Epithelial cell of esophagus (primary cell): ENCODE measurements around the gene GPR162.

Experiments
- DNase-seq: peaks from one replicate; pipeline ENCODE4 v3.0.0; 2010; ENCODE audit warnings: low read depth
- H3K4me3 ChIP-seq: 2 replicates; pipeline ENCODE4 v1.5.1; 2011; ENCODE audit warnings: mild to moderate bottlenecking, low read length, control low read depth
- TF ChIP-seq, protein P1 (sequence below): IDR thresholded peaks from 2 replicates; pipeline ENCODE4 v1.5.1; 2011; ENCODE audit warnings: low read depth, mild to moderate bottlenecking, low read length, control low read depth, inconsistent platforms; ENCODE audit not compliant: insufficient read depth; ENCODE audit errors: missing control alignments

The GPR162 gene

DNA sequence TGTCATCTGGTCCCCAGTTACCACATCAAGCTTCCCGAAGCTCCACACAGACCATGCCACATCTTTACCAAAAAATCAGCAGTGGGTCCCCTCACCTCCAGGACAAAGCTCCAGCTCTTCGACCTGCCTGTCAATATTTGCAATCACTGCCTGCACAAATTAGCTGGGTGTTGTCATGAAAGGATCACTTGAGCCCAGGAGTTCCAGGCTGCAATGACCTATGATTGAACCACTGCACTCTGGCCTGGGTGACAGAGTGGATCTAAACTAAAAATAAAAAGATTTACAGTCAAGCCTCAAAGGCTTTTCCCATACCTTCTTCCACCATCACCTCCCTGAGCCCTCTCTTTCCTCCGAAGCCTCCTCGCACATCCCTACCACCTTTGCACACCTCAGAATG lies 25.0 kb upstream of the GPR162 start:
- TF ChIP-seq, protein P1, sequence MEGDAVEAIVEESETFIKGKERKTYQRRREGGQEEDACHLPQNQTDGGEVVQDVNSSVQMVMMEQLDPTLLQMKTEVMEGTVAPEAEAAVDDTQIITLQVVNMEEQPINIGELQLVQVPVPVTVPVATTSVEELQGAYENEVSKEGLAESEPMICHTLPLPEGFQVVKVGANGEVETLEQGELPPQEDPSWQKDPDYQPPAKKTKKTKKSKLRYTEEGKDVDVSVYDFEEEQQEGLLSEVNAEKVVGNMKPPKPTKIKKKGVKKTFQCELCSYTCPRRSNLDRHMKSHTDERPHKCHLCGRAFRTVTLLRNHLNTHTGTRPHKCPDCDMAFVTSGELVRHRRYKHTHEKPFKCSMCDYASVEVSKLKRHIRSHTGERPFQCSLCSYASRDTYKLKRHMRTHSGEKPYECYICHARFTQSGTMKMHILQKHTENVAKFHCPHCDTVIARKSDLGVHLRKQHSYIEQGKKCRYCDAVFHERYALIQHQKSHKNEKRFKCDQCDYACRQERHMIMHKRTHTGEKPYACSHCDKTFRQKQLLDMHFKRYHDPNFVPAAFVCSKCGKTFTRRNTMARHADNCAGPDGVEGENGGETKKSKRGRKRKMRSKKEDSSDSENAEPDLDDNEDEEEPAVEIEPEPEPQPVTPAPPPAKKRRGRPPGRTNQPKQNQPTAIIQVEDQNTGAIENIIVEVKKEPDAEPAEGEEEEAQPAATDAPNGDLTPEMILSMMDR = no peak
- no peak for DNase-seq
- no peak overlapping the region for H3K4me3 ChIP-seq

DNA sequence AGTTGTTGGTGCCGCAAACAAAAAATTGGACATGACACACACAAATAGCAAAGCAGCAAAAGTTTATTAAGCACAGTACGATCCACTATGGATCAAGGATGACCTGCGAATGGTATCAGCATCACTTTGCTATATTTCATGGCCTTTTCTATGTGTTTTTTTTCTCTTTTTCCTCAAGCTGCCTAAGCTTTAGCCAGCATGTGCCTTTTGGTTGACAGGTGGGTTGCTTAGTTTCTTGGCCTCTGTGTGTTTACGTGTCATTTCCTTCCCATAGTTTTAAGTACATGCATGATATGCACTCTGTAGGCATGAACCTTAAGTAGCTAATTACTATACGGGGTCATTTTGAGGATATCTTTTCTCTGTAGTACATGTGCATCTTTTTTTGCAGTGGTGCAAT lies 22.5 kb upstream of the GPR162 start:
- H3K4me3 ChIP-seq = no peak overlapping the region
- DNase-seq = no peak
- TF ChIP-seq, protein P1 = no peak

DNA sequence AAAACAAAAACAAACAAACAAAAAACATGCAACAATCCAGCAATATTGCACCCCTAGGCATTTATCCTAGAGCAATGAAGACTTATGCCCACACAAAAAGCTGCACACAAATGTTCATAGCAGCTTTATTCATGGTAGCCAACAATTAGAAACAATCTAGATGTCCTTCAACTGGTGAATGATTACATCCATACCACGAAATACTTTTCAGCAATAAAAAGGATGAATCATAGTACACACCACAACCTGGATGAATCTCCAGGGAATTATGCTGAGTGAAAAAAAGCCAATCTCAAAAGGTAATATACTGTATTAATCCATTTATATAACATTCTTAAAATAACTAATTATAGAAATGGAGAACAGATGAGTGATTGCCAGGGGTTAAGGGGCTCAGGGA lies 14.5 kb upstream of the GPR162 start:
- TF ChIP-seq, protein P1 = no peak
- DNase-seq = no peak
- no peak overlapping the region for H3K4me3 ChIP-seq

DNA sequence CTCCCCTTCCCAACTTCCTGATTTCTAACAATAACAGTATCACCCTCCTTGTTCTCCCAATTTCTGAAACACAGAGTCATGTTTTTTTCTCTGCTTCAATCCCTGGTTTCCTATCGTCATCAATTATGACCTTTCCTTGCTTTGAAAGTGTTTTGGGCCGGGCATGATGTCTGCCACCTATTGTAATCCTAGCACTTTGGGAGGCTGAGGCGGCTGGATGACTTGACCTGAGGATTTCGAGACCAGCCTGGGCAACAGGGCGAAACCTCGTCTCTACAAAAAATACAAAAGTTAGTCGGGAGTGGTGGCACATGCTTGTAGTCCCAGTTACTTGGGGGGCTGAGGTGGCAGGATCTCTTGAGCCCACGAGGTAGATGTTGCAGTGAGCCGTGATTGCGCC lies 12.6 kb upstream of the GPR162 start:
- no peak overlapping the region for H3K4me3 ChIP-seq
- TF ChIP-seq, protein P1 = no peak
- DNase-seq = no peak

DNA sequence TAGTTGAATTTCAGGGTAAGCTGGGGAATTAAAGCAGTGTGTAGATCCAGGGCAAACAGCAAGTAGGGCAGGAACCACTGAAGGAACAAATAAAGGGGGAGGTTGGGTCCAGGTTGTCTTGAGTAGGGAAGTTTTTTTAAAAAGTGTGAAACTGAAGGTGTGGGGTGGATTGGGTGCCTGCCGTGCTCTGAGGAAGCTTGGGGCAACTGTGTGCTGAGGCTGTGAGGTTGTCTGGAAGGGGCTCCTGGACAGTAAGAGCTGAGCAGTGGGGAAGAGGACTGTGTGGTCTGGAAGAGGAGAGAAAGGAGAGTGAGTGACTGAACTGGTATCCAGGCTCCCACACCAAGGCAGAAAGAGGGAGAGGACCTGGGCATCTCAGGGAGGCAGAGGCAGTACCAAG lies 10.9 kb upstream of the GPR162 start:
- TF ChIP-seq, protein P1 = no peak
- no peak overlapping the region for H3K4me3 ChIP-seq
- no peak for DNase-seq

DNA sequence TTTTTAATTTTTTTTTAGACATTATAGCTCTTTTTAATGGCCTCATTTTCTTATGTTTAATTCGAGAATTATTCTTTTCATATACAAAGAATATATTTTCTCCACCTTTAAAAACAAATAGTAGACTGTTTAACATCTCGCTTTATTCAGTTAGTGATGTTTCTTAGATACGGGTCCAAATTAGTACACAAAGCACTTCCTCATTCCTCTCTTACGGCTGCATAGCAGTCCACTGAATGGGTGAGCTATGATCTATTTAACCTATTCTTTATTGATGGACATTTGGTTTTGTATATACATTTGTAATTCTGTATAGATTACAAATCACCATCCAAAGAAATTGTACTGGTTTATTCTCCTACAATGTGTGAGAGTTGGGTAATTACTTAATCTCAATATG lies 8.3 kb upstream of the GPR162 start:
- DNase-seq = no peak
- no peak overlapping the region for H3K4me3 ChIP-seq
- TF ChIP-seq, protein P1 = no peak

DNA sequence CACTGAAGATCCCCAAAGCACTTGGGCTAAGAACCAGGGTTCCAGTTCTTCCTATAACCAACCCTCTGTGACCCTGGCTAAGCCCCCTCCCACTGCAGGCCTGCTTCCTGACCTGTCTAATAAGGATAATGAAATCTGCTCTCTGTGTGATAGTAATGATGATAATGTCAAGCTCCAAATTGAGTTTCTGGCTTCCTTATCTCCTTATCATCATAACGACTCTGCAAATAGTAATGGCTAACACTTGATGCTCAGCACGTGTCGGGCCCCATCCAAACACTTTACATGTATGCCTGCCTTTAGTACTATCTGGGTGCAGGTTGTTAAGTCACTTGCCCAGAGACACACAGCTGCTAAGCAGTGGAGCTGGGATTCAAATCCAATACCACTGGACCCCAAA lies 5.0 kb upstream of the GPR162 start:
- no peak for DNase-seq
- no peak overlapping the region for H3K4me3 ChIP-seq
- TF ChIP-seq, protein P1 = no peak
